Ovary (tissue), 9 donors: ENCODE data around the gene TMEM132D. TPM values are rescaled to one million over a fixed set of nuclear protein-coding genes. Genes with fewer than 3 reads are reported as not detected.

Experiments used
- DNase-seq, 5 donors: peaks; one replicate each; pipeline ENCODE4 v3.0.0-alpha.2; 2019 to 2020
- H3K27ac ChIP-seq, 2 donors: fragments of 200-600 bp; one replicate each; pipeline versions ENCODE4 v1.5.1 to v1.8.0; 2019 to 2022
- H3K27me3 ChIP-seq: fragments of 200-600 bp; one replicate; pipeline ENCODE4 v1.8.0; 2022
- H3K36me3 ChIP-seq: fragments of 200-600 bp; sonication (generic); one replicate; pipeline ENCODE4 v1.5.1; 2019
- H3K4me1 ChIP-seq: one replicate; pipeline ENCODE4 v1.8.1; 2013; ENCODE audit warnings: mild to moderate bottlenecking, moderate library complexity; ENCODE audit not compliant: insufficient read depth
- H3K4me3 ChIP-seq: fragments of 200-600 bp; sonication (generic); one replicate; pipeline ENCODE4 v1.5.1; 2017
- H3K9me3 ChIP-seq, 2 donors: fragments of 200-600 bp in 1 of 2; sonication (generic) in 1 of 2; one replicate each; pipeline versions ENCODE4 v1.5.1 to v1.8.1; 2013 to 2019; ENCODE audit warnings: mild to moderate bottlenecking in 1 of 2, moderate library complexity in 1 of 2
- CTCF ChIP-seq, 3 donors: fragments of 450-650 bp in 2 of 3; fragments of 200-600 bp in 1 of 3; IDR thresholded peaks; one replicate each; pipeline versions ENCODE4 v1.5.1 to v1.8.0; 2016 to 2022; ENCODE audit warnings: antibody characterized with exemption in 3 of 3, mild to moderate bottlenecking in 1 of 3
- EP300 ChIP-seq: sonication (generic); formaldehyde crosslinking; IDR thresholded peaks from one replicate; pipeline ENCODE4 v1.6.1; 2017; ENCODE audit warnings: antibody characterized with exemption
- POLR2A ChIP-seq: fragments of 450-650 bp; IDR thresholded peaks from one replicate; pipeline ENCODE4 v1.6.1; 2017; ENCODE audit warnings: antibody characterized with exemption, mild to moderate bottlenecking, moderate library complexity
- WGBS, 3 donors: extraction: QIAGEN DNeasy Blood & Tissue Kit in 1 of 3; methylation state at CpG; one replicate each; pipeline versions ENCODE4 v1.1.5 to v1.1.7; 2013 to 2017; 5-methylcytosine and 5-hydroxymethylcytosine counted together
- intact Hi-C, 4 donors: fragments of 100-400 bp; cut with DNase I; formaldehyde crosslinking; loops; one replicate each; pipeline versions ENCODE4 v1.11.0 to v1.15.1; 2022 to 2023
- polyA plus RNA-seq, 2 donors: library from polyadenylated mRNA; stranded (reverse); fragments of 200-250 nt in 1 of 2; fragments of 350-450 nt in 1 of 2; fragmentation: Illumina TruSeq in 1 of 2; extraction: RNeasy Lipid Tissue Mini Kit (QIAGEN cat#74804) in 1 of 2; gene quantifications; one replicate each; pipeline ENCODE4 v1.2.3, GENCODE V29; 2013 to 2014
- total RNA-seq, 7 donors: library from RNA; depleted of rRNA in 2 of 7; stranded (reverse); fragments of >200 nt in 2 of 7; fragmentation: NEBNext Ultra II Directional in 3 of 7; extraction: Animal tissue kit (Norgen Biotek cat#: 25700) in 3 of 7; gene quantifications; one replicate each; pipeline versions ENCODE4 v1.1.0 to v1.2.4, GENCODE V29; 2016 to 2023
- donor health status: DM: no; HTN: no; CAD: no; lungs with moderate emphysema.
- donor health status: DM: no; HTN: no; CAD: no.
- donor health status: Bipolar disorder and iron deficiency.
- donor health status: DM: yes; HTN: yes; CAD: no.
- donor health status: DM: no; HTN: no; CAD: no.
- donor health status: DM: yes; HTN: yes; CAD: no.

Gene TMEM132D
- total and polyA plus RNA-seq, 9 donors: 0.04 TPM; not detected in 8

GRCh38 chr12:129790331-129790730 is 113.5 kb downstream of the TMEM132D start:
- 5 to 15% (median 6%) methylated on average over 6 of the region's 6 CpGs for WGBS, 3 donors
- TF ChIP-seq POLR2A (no peak), CTCF (IDR thresholded peaks at IDR 0.05) (no peak), EP300 (no peak)

GRCh38 chr12:129789921-129790320 is 113.9 kb downstream of the TMEM132D start:
- intact Hi-C loops: no loop called here
- Histone ChIP-seq H3K4me1 (no peaks in the 10 kb centered on the region), H3K27me3 (no peaks in the 10 kb centered on the region), H3K36me3 (no peaks in the 10 kb centered on the region), H3K4me3 (no peak overlapping the region), H3K27ac (no peak overlapping the region), H3K9me3 (no peaks in the 10 kb centered on the region)
- 81 to 87% (median 83%) methylated on average over 14 of the region's 14 CpGs for WGBS, 3 donors
- TF ChIP-seq CTCF (IDR thresholded peaks at IDR 0.05) (no peak), EP300 (no peak), POLR2A (no peak)
- no peak for DNase-seq

More at GRCh38 chr12:129790331-129790730, 113.5 kb downstream of the TMEM132D start:
- Histone ChIP-seq H3K36me3 (no peaks in the 10 kb centered on the region), H3K27ac (no peak overlapping the region), H3K9me3 (no peaks in the 10 kb centered on the region), H3K4me1 (no peaks in the 10 kb centered on the region), H3K27me3 (no peaks in the 10 kb centered on the region), H3K4me3 (no peak overlapping the region)
- intact Hi-C loops: no loop called here
- DNase-seq: no peak

- 77 to 78% (median 78%) methylated on average over 9 of the region's 9 CpGs for WGBS, 3 donors
- no peak for DNase-seq
- H3K4me1 ChIP-seq: no peaks in the 10 kb centered on the region
- no peaks in the 10 kb centered on the region for H3K27me3 ChIP-seq
- H3K9me3 ChIP-seq: no peaks in the 10 kb centered on the region
- no peak overlapping the region for H3K27ac ChIP-seq
- H3K4me3 ChIP-seq: no peak overlapping the region
- H3K36me3 ChIP-seq: no peaks in the 10 kb centered on the region
- TF ChIP-seq EP300: no peak
- no peak for TF ChIP-seq CTCF (IDR thresholded peaks at IDR 0.05)
- no peak for TF ChIP-seq POLR2A
- intact Hi-C loops: no loop called here
Measured at GRCh38 chr12:129788506-129789084, 115.2 kb downstream of the TMEM132D start.

GRCh38 chr12:129779989-129780388 is 123.8 kb downstream of the TMEM132D start:
- TF ChIP-seq POLR2A: no peak
- no peak for TF ChIP-seq EP300
- TF ChIP-seq CTCF (IDR thresholded peaks at IDR 0.05): no peak
- 72 to 82% (median 74%) methylated on average over 12 of the region's 12 CpGs for WGBS, 3 donors
- no peaks in the 10 kb centered on the region for H3K36me3 ChIP-seq
- DNase-seq: no peak
- no peaks in the 10 kb centered on the region for H3K27me3 ChIP-seq
- no peak overlapping the region for H3K4me3 ChIP-seq
- H3K4me1 ChIP-seq: no peaks in the 10 kb centered on the region
- intact Hi-C loops: no loop called here
- H3K27ac ChIP-seq: no peak overlapping the region
- no peaks in the 10 kb centered on the region for H3K9me3 ChIP-seq
